ENCODE data around the gene MYB.

The MYB gene

GRCh38 chr6:135251498-135252441 lies 70.7 kb downstream of the MYB start:
- no peak for DNase-seq (ENCODE audit: low read depth)

GRCh38 chr6:135254471-135254870 lies 73.4 kb downstream of the MYB start:
- DNase-seq (ENCODE audit: low read depth) = no peak

GRCh38 chr6:135256866-135257265 lies 75.8 kb downstream of the MYB start:
- DNase-seq (ENCODE audit: low read depth) = no peak

GRCh38 chr6:135257631-135258405 lies 76.7 kb downstream of the MYB start:
- no peak for DNase-seq (ENCODE audit: low read depth)

- no peak for DNase-seq (ENCODE audit: low read depth)
These were observed 77.9 kb downstream of the MYB start for GRCh38 chr6:135258970-135259369.

- DNase-seq (ENCODE audit: low read depth) = no peak
These were observed 79.5 kb downstream of the MYB start for GRCh38 chr6:135260612-135261011.

GRCh38 chr6:135261872-135262725 lies 81.0 kb downstream of the MYB start:
- DNase-seq (ENCODE audit: low read depth) = no peak

- no peak for DNase-seq (ENCODE audit: low read depth)
These were observed 84.2 kb downstream of the MYB start for GRCh38 chr6:135265278-135265677.

- DNase-seq (ENCODE audit: low read depth) = no peak
These were observed 85.6 kb downstream of the MYB start for GRCh38 chr6:135266675-135267074.

- no peak for DNase-seq (ENCODE audit: low read depth)
These were observed 86.0 kb downstream of the MYB start for GRCh38 chr6:135267085-135267484.

GRCh38 chr6:135268263-135268662 lies 87.2 kb downstream of the MYB start:
- DNase-seq (ENCODE audit: low read depth) = no peak

- no peak for DNase-seq (ENCODE audit: low read depth)
These were observed 87.6 kb downstream of the MYB start for GRCh38 chr6:135268740-135269139.

Data from T-helper 22 cell (primary cell).